Body of pancreas (tissue), 4 donors: Measurements from ENCODE around the gene HBQ1. TPM values are rescaled to one million over a fixed set of nuclear protein-coding genes. Genes with fewer than 3 reads are reported as not detected.
A peak's percentile ranks its signal among the peaks of the same experiment; 100 is the strongest.
"Not testable (repeated sequence)": the region's sequence is repeated elsewhere in the genome, so short reads cannot be mapped to it uniquely, and the experiment has no call there.

Experiments used
- ATAC-seq: fragments of 150-250 bp; one replicate; pipeline ENCODE4 v1.9.1; 2016
- DNase-seq, 4 donors: peaks; one replicate each; pipeline ENCODE4 v3.0.0-alpha.2; 2019
- H3K27ac ChIP-seq, 4 donors: fragments of 200-600 bp; sonication (generic); 1 replicate in 3 of 4; 2 replicates in 1 of 4; pipeline versions ENCODE4 v1.5.1 to v1.6.1; 2016 to 2019; ENCODE audit warnings: mild to moderate bottlenecking in 1 of 4, mixed read lengths in 1 of 4, moderate library complexity in 1 of 4
- H3K27me3 ChIP-seq, 2 donors: fragments of 200-600 bp; sonication (generic); one replicate each; pipeline ENCODE4 v1.6.0; 2016; ENCODE audit warnings: mild to moderate bottlenecking in 1 of 2
- H3K36me3 ChIP-seq, 2 donors: fragments of 200-600 bp; sonication (generic); replicated peaks in 1 of 2; 2 replicates each; pipeline ENCODE4 v1.5.1; 2016; ENCODE audit warnings: low read depth in 2 of 2; ENCODE audit not compliant: insufficient read depth in 1 of 2
- H3K4me1 ChIP-seq: fragments of 200-600 bp; sonication (generic); one replicate; pipeline ENCODE4 v1.6.0; 2016
- H3K4me3 ChIP-seq, 2 donors: fragments of 200-600 bp; sonication (generic); 1 replicate in 1 of 2; 2 replicates in 1 of 2; pipeline ENCODE4 v1.5.1; 2016 to 2019
- H3K9me3 ChIP-seq, 3 donors: fragments of 200-600 bp; sonication (generic); 1 replicate in 2 of 3; 2 replicates in 1 of 3; pipeline ENCODE4 v1.5.1; 2016
- CTCF ChIP-seq, 7 experiments: fragments of 450-650 bp in 4 of 7; fragments of 200-600 bp in 3 of 7; sonication (generic) in 3 of 7; IDR thresholded peaks; one replicate each; pipeline ENCODE4 v1.5.1; 2016 to 2019; ENCODE audit warnings: antibody characterized with exemption in 7 of 7
- POLR2A ChIP-seq, 3 donors: fragments of 450-650 bp; IDR thresholded peaks; one replicate each; pipeline ENCODE4 v1.6.1; 2016; ENCODE audit warnings: antibody characterized with exemption in 3 of 3, mild to moderate bottlenecking in 2 of 3
- WGBS, 2 donors: methylation state at CpG; one replicate each; pipeline ENCODE4 v1.1.5; 2017; 5-methylcytosine and 5-hydroxymethylcytosine counted together
- intact Hi-C: fragments of 100-400 bp; cut with DNase I; formaldehyde crosslinking; loops from one replicate; pipeline ENCODE4 v1.15.1; 2023
- total RNA-seq, 2 donors: library from RNA; depleted of rRNA; stranded (reverse); fragments of >200 nt; gene quantifications; one replicate each; pipeline ENCODE4 v1.1.0, GENCODE V29; 2016

HBQ1 gene
- total RNA-seq, 2 donors from 2014 or later = not detected

DNA sequence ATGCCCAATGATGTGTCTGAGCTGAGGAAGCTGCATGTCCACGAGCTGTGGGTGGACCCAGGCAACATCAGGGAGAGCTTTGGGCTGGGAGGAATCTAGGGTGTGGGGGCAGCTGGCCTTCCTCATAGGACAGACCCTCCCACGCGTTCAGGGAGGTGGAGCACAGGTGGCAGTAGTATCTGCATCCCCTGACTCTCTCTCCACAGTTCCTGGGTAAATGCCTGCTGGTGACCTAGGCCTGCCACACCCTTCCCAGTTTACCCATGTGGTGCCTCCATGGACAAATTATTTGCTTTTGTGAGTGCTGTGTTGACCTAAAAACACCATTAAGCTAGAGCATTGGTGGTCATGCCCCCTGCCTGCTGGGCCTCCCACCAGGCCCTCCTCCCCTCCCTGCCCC lies 11.2 kb upstream of the HBQ1 start:
- 0 to 23% methylated on average over 1 to 3 of the region's 3 CpGs for WGBS, 2 donors
- intact Hi-C loops = no loop called here
- Histone ChIP-seq H3K4me1 (peaks cover 19% of the 10 kb centered on the region), H3K36me3 (no peaks in the 10 kb centered on the region), H3K4me3 (no peak overlapping the region), H3K27ac (no peak overlapping the region), H3K27me3 (peaks cover 0 to 38% of the 10 kb centered on the region in 2 donors), H3K9me3 (no peaks in the 10 kb centered on the region)
- DNase-seq (no peak), ATAC-seq (no peak)
- TF ChIP-seq POLR2A (IDR thresholded peaks at IDR 0.05) (no peak), CTCF (IDR thresholded peaks at IDR 0.05) (no peak)

DNA sequence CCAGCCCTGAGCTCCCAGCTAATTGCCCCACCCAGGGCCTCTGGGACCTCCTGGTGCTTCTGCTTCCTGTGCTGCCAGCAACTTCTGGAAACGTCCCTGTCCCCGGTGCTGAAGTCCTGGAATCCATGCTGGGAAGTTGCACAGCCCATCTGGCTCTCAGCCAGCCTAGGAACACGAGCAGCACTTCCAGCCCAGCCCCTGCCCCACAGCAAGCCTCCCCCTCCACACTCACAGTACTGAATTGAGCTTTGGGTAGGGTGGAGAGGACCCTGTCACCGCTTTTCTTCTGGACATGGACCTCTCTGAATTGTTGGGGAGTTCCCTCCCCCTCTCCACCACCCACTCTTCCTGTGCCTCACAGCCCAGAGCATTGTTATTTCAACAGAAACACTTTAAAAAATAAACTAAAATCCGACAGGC lies 10.2 kb upstream of the HBQ1 start:
- peak; percentile 60 for ATAC-seq
- H3K4me3 ChIP-seq, H3K36me3 ChIP-seq, intact Hi-C loops, H3K9me3 ChIP-seq, H3K27ac ChIP-seq: not testable (repeated sequence)
- H3K4me1 ChIP-seq = peaks cover 16% of the 10 kb centered on the region
- H3K27me3 ChIP-seq = peaks cover 0 to 36% of the 10 kb centered on the region in 2 donors
- DNase-seq = peak; percentile 49 to 67 (median 60)
- WGBS, 2 donors = 1% methylated on average over 5 of the region's 5 CpGs

- WGBS, 2 donors = 40 to 85% methylated on average over 1 of the region's 1 CpG
- TF ChIP-seq CTCF (IDR thresholded peaks at IDR 0.05) = no peak
- peaks cover 0 to 29% of the 10 kb centered on the region in 2 donors for H3K27me3 ChIP-seq
- DNase-seq (no peak), ATAC-seq (no peak)
- H3K4me1 ChIP-seq = peaks cover 10% of the 10 kb centered on the region
- no peaks in the 10 kb centered on the region for H3K36me3 ChIP-seq
- H3K9me3 ChIP-seq = no peaks in the 10 kb centered on the region
- no peak overlapping the region for H3K27ac ChIP-seq
- H3K4me3 ChIP-seq = no peak overlapping the region
- intact Hi-C loops = no loop called here
Measured at GRCh38 chr16:170788-171187, 9.5 kb upstream of the HBQ1 start.

DNA sequence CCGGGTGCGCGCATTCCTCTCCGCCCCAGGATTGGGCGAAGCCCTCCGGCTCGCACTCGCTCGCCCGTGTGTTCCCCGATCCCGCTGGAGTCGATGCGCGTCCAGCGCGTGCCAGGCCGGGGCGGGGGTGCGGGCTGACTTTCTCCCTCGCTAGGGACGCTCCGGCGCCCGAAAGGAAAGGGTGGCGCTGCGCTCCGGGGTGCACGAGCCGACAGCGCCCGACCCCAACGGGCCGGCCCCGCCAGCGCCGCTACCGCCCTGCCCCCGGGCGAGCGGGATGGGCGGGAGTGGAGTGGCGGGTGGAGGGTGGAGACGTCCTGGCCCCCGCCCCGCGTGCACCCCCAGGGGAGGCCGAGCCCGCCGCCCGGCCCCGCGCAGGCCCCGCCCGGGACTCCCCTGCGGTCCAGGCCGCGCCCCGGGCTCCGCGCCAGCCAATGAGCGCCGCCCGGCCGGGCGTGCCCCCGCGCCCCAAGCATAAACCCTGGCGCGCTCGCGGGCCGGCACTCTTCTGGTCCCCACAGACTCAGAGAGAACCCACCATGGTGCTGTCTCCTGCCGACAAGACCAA lies 7.8 kb upstream of the HBQ1 start, which contains the start of gene HBA2:
Gene HBA2 (plus strand): TSS at position 503 of the 568 bp plus-strand sequence. CDS start 37 bp downstream, at position 540.
- WGBS, 2 donors = no CpG with 5 or more reads among the region's 74 CpGs
- H3K4me3 ChIP-seq, DNase-seq, H3K4me1 ChIP-seq, H3K36me3 ChIP-seq, intact Hi-C loops, H3K9me3 ChIP-seq, ATAC-seq, H3K27ac ChIP-seq: not testable (repeated sequence)
- peaks cover 0 to 16% of the 10 kb centered on the region in 2 donors for H3K27me3 ChIP-seq

DNA sequence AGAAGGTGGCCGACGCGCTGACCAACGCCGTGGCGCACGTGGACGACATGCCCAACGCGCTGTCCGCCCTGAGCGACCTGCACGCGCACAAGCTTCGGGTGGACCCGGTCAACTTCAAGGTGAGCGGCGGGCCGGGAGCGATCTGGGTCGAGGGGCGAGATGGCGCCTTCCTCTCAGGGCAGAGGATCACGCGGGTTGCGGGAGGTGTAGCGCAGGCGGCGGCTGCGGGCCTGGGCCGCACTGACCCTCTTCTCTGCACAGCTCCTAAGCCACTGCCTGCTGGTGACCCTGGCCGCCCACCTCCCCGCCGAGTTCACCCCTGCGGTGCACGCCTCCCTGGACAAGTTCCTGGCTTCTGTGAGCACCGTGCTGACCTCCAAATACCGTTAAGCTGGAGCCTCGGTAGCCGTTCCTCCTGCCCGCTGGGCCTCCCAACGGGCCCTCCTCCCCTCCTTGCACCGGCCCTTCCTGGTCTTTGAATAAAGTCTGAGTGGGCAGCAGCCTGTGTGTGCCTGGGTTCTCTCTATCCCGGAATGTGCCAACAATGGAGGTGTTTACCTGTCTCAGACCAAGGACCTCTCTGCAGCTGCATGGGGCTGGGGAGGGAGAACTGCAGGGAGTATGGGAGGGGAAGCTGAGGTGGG lies 6.9 kb upstream of the HBQ1 start:
- H3K36me3 ChIP-seq, H3K4me1 ChIP-seq, H3K27ac ChIP-seq, ATAC-seq, DNase-seq, H3K9me3 ChIP-seq, H3K4me3 ChIP-seq, intact Hi-C loops: not testable (repeated sequence)
- peaks cover 0 to 11% of the 10 kb centered on the region in 2 donors for H3K27me3 ChIP-seq
- WGBS, 2 donors = 0 to 9% methylated on average over 1 to 14 of the region's 44 CpGs

- ATAC-seq (peak; percentile 54), DNase-seq (peak; percentile 52 to 70 (median 62))
- H3K27ac ChIP-seq, H3K36me3 ChIP-seq, H3K27me3 ChIP-seq, H3K9me3 ChIP-seq, H3K4me1 ChIP-seq, H3K4me3 ChIP-seq, intact Hi-C loops: not testable (repeated sequence)
- WGBS, 2 donors = 21 to 24% methylated on average over 4 to 7 of the region's 13 CpGs
Measured at GRCh38 chr16:173928-174769, 6.1 kb upstream of the HBQ1 start.
